Heart left ventricle (tissue), 13 donors: ENCODE measurements around the gene FAM193B.

ENCODE experiments used
- POLR2A ChIP-seq, 2 donors: fragments of 450-650 bp; IDR thresholded peaks; one replicate each; pipeline ENCODE4 v1.6.1; 2017; ENCODE audit warnings: antibody characterized with exemption in 2 of 2, mild to moderate bottlenecking in 2 of 2, moderate library complexity in 2 of 2
- TF ChIP-seq, protein P1 (sequence below), 12 donors: fragments of 200-600 bp; sonication (generic) in 4 of 12; IDR thresholded peaks; one replicate each; pipeline versions ENCODE4 v1.5.0 to v1.8.0; 2018 to 2022; ENCODE audit warnings: antibody characterized with exemption in 12 of 12, mild to moderate bottlenecking in 5 of 12
- donor health status: ischemic (EF 13 %, LVEDD 7.1; RV severe dilation, severe dysfunction).
- donor health status: DM: no; HTN: yes; CAD: no.
- donor health status: DM: no; HTN: no; CAD: no.
- donor health status: ischemic (EF 25% LVEDD 6.9; RV normal size, moderate dysfunction).
- donor health status: ischemic (EF 25% LVEDD 5.7; RV mildly dilated, moderate dysfunction).
- donor health status: ischemic (EF 35%, LVEDD 5.7; RV mildly dilated, moderate dysfunction).
- donor health status: nonischemic (EF 11% LVEDD 7.7; RV severe dilation, severe dysfunction).
- donor health status: DM: yes; HTN: yes; CAD: no.
- donor health status: PGD.
- donor health status: ischemic (EF 29% LVEDD 5.4; RV normal size, mild dysfunction).
- donor health status: nonischemic (EF 23%, LVEDD 6.1; RV moderate dilation, normal function).

GRCh38 chr5:177593511-177593910 lies 39.1 kb upstream of the FAM193B start:
- TF ChIP-seq, protein P1, sequence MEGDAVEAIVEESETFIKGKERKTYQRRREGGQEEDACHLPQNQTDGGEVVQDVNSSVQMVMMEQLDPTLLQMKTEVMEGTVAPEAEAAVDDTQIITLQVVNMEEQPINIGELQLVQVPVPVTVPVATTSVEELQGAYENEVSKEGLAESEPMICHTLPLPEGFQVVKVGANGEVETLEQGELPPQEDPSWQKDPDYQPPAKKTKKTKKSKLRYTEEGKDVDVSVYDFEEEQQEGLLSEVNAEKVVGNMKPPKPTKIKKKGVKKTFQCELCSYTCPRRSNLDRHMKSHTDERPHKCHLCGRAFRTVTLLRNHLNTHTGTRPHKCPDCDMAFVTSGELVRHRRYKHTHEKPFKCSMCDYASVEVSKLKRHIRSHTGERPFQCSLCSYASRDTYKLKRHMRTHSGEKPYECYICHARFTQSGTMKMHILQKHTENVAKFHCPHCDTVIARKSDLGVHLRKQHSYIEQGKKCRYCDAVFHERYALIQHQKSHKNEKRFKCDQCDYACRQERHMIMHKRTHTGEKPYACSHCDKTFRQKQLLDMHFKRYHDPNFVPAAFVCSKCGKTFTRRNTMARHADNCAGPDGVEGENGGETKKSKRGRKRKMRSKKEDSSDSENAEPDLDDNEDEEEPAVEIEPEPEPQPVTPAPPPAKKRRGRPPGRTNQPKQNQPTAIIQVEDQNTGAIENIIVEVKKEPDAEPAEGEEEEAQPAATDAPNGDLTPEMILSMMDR (IDR thresholded peaks at IDR 0.05), result no peak
- no peak for TF ChIP-seq POLR2A (IDR thresholded peaks at IDR 0.05)
